HG02973 (cell line): Measurements from ENCODE around the gene RHBDD1.

Experiments
- ATAC-seq: cut with Tn5 transposase; IDR thresholded peaks from one replicate; pipeline ENCODE4 v1.9.1; 2021; ENCODE audit warnings: moderate library complexity; ENCODE audit not compliant: unreplicated experiment

RHBDD1 gene

GRCh38 chr2:226909836-226910235, 74.0 kb downstream of the RHBDD1 start:
- no peak for ATAC-seq

GRCh38 chr2:226910384-226910783, 74.5 kb downstream of the RHBDD1 start:
- no peak for ATAC-seq

- no peak for ATAC-seq
Observed at GRCh38 chr2:226911932-226912331, 76.1 kb downstream of the RHBDD1 start.

GRCh38 chr2:226913641-226914040, 77.8 kb downstream of the RHBDD1 start:
- ATAC-seq = no peak

- ATAC-seq = no peak
Observed at GRCh38 chr2:226915846-226916360, 80.0 kb downstream of the RHBDD1 start.

- ATAC-seq = peak; percentile 81
Observed at GRCh38 chr2:226916669-226917068, 80.8 kb downstream of the RHBDD1 start.

- no peak for ATAC-seq
Observed at GRCh38 chr2:226932443-226932842, 96.6 kb downstream of the RHBDD1 start.

- ATAC-seq = no peak
Observed at GRCh38 chr2:226934546-226935201, 98.8 kb downstream of the RHBDD1 start.

GRCh38 chr2:226943862-226944620, 108.2 kb downstream of the RHBDD1 start:
- ATAC-seq = peak; percentile 45

- no peak for ATAC-seq
Observed at GRCh38 chr2:226953206-226953605, 117.4 kb downstream of the RHBDD1 start.

- ATAC-seq = no peak
Observed at GRCh38 chr2:226953826-226954225, 118.0 kb downstream of the RHBDD1 start.

GRCh38 chr2:226956659-226957058, 120.8 kb downstream of the RHBDD1 start:
- no peak for ATAC-seq

- ATAC-seq = no peak
Observed at GRCh38 chr2:226959418-226959817, 123.6 kb downstream of the RHBDD1 start.

GRCh38 chr2:226962176-226962773, 126.4 kb downstream of the RHBDD1 start:
- no peak for ATAC-seq

GRCh38 chr2:226963528-226963927, 127.7 kb downstream of the RHBDD1 start:
- ATAC-seq = no peak

- no peak for ATAC-seq
Observed at GRCh38 chr2:226965376-226965775, 129.5 kb downstream of the RHBDD1 start.

- ATAC-seq = no peak
Observed at GRCh38 chr2:226969417-226970080, 133.7 kb downstream of the RHBDD1 start.

- ATAC-seq = peak; percentile 56
Observed at GRCh38 chr2:226970362-226970761, 134.5 kb downstream of the RHBDD1 start.

GRCh38 chr2:226971084-226971483, 135.2 kb downstream of the RHBDD1 start:
- ATAC-seq = peak; percentile 41

GRCh38 chr2:226971770-226972169, 135.9 kb downstream of the RHBDD1 start:
- peak; percentile 56 for ATAC-seq

- ATAC-seq = no peak
Observed at GRCh38 chr2:226973816-226974215, 138.0 kb downstream of the RHBDD1 start.
